ENCODE results near the gene SLC4A1AP. TPM values are rescaled to one million over a fixed set of nuclear protein-coding genes. Genes with fewer than 3 reads are reported as not detected.

The SLC4A1AP gene
- polyA plus RNA-seq, 1 donor from 2014 or later = 47.9 TPM

GRCh38 chr2:27708666-27709065, 45.0 kb downstream of the SLC4A1AP start:
- no peaks in the 10 kb centered on the region for H3K79me2 ChIP-seq (replicated peaks; ENCODE audit: insufficient read depth, low read length)
- H3F3A ChIP-seq (ENCODE audit: insufficient read depth, low read length, poor library complexity, severe bottlenecking) = no peaks in the 10 kb centered on the region
- no peak overlapping the region for H3K27ac ChIP-seq (ENCODE audit: low read length)
- no peak overlapping the region for H3K4me2 ChIP-seq (ENCODE audit: low read length)
- H3K9me2 ChIP-seq (ENCODE audit: insufficient read depth, low read length) = no peaks in the 10 kb centered on the region
- no peaks in the 10 kb centered on the region for H4K20me1 ChIP-seq (ENCODE audit: insufficient read depth)
- no peak overlapping the region for H3K4me3 ChIP-seq (ENCODE audit: low read length)
- no peak for TF ChIP-seq TAF1 (IDR thresholded peaks at IDR 0.05; ENCODE audit: low read depth)
- H3K36me3 ChIP-seq (ENCODE audit: insufficient read depth, low read length) = no peaks in the 10 kb centered on the region
- no peaks in the 10 kb centered on the region for H3K9me3 ChIP-seq (ENCODE audit: low read length)
- H3K9ac ChIP-seq (ENCODE audit: low read length) = no peak overlapping the region
- no peaks in the 10 kb centered on the region for H3K27me3 ChIP-seq (ENCODE audit: insufficient read depth, low read depth, low read length)
- no peak overlapping the region for H2AFZ ChIP-seq (ENCODE audit: low read depth, low read length)

DNA sequence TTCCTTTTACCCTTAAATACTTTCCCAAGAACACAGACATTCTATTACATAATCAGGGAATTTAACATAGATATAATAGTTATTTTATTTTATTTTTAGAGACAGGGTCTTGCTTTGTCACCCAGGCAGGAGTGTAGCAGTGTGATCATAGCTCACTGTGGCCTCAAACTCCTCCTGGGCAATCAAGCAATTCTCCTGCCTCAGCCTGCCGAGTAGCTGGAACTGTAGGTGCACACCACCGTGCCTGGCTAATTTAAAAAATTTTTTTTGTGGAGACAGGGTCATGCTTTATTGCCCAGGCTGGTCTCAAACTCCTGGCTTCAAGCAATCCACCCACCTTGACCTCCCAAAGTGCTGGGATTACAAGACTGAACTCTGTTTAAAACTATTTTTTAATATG, 45.6 kb downstream of the SLC4A1AP start:
- H3K4me2 ChIP-seq (ENCODE audit: low read length) = no peak overlapping the region
- H3K9ac ChIP-seq (ENCODE audit: low read length) = no peak overlapping the region
- H3K9me2 ChIP-seq (ENCODE audit: insufficient read depth, low read length) = no peaks in the 10 kb centered on the region
- H3K27ac ChIP-seq (ENCODE audit: low read length) = no peak overlapping the region
- no peak for TF ChIP-seq POLR2AphosphoS5 (IDR thresholded peaks at IDR 0.05)
- no peak for TF ChIP-seq TAF1 (IDR thresholded peaks at IDR 0.05; ENCODE audit: low read depth)
- no peak for TF ChIP-seq RAD21 (conservative IDR thresholded peaks at IDR 0.05)
- no peaks in the 10 kb centered on the region for H4K20me1 ChIP-seq (ENCODE audit: insufficient read depth)
- no peaks in the 10 kb centered on the region for H3K27me3 ChIP-seq (ENCODE audit: insufficient read depth, low read depth, low read length)
- H3K36me3 ChIP-seq (ENCODE audit: insufficient read depth, low read length) = no peaks in the 10 kb centered on the region
- H3K9me3 ChIP-seq (ENCODE audit: low read length) = no peaks in the 10 kb centered on the region
- no peaks in the 10 kb centered on the region for H3F3A ChIP-seq (ENCODE audit: insufficient read depth, low read length, poor library complexity, severe bottlenecking)
- H2AFZ ChIP-seq (ENCODE audit: low read depth, low read length) = no peak overlapping the region
- H3K4me3 ChIP-seq (ENCODE audit: low read length) = no peak overlapping the region
- no peaks in the 10 kb centered on the region for H3K79me2 ChIP-seq (replicated peaks; ENCODE audit: insufficient read depth, low read length)

DNA sequence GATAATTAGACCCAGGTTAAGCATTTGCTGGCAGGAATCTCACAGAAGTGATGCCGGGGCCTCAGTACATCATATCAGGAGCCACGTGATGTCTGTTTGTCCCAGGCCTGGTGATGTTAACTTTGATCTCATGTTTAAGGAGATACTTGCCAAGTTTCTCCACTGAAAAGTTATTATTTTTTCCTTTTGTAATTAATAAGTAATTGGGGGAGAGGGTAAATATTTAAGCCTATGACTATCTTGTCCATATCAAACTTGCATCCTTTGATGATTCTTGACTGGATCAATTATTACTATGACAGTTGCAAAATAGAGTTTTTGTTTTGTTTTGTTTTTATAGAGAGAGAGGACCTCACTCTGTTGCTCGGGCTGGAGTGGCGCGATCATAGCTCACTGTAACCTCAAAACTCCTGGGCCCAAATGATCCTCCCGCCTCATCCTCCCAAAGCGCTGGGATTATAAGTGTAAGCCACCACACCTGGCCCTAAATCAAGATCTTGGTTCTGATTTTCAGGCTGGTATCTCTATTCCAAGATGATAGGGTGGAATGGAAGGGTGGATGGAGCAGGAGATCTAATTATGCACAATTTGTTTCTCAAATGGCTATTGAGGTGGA, 46.4 kb downstream of the SLC4A1AP start:
- H2AFZ ChIP-seq (ENCODE audit: low read depth, low read length) = no peak overlapping the region
- H3K9me2 ChIP-seq (ENCODE audit: insufficient read depth, low read length) = no peaks in the 10 kb centered on the region
- TF ChIP-seq, protein P1, sequence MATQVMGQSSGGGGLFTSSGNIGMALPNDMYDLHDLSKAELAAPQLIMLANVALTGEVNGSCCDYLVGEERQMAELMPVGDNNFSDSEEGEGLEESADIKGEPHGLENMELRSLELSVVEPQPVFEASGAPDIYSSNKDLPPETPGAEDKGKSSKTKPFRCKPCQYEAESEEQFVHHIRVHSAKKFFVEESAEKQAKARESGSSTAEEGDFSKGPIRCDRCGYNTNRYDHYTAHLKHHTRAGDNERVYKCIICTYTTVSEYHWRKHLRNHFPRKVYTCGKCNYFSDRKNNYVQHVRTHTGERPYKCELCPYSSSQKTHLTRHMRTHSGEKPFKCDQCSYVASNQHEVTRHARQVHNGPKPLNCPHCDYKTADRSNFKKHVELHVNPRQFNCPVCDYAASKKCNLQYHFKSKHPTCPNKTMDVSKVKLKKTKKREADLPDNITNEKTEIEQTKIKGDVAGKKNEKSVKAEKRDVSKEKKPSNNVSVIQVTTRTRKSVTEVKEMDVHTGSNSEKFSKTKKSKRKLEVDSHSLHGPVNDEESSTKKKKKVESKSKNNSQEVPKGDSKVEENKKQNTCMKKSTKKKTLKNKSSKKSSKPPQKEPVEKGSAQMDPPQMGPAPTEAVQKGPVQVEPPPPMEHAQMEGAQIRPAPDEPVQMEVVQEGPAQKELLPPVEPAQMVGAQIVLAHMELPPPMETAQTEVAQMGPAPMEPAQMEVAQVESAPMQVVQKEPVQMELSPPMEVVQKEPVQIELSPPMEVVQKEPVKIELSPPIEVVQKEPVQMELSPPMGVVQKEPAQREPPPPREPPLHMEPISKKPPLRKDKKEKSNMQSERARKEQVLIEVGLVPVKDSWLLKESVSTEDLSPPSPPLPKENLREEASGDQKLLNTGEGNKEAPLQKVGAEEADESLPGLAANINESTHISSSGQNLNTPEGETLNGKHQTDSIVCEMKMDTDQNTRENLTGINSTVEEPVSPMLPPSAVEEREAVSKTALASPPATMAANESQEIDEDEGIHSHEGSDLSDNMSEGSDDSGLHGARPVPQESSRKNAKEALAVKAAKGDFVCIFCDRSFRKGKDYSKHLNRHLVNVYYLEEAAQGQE (IDR thresholded peaks at IDR 0.05; ENCODE audit: borderline replicate concordance) = no peak
- TF ChIP-seq SMC3 (conservative IDR thresholded peaks at IDR 0.05; ENCODE audit: poor library complexity) (no peak), CTCF (IDR thresholded peaks at IDR 0.05; ENCODE audit: poor library complexity, severe bottlenecking) (no peak), EZH2 (IDR thresholded peaks at IDR 0.05; ENCODE audit: borderline replicate concordance, insufficient read depth, low read length, poor library complexity, severe bottlenecking) (no peak), POLR2AphosphoS5 (IDR thresholded peaks at IDR 0.05) (no peak)
- H3K27ac ChIP-seq (ENCODE audit: low read length) = no peak overlapping the region
- H3K4me2 ChIP-seq (ENCODE audit: low read length) = no peak overlapping the region
- H3F3A ChIP-seq (ENCODE audit: insufficient read depth, low read length, poor library complexity, severe bottlenecking) = no peaks in the 10 kb centered on the region
- H3K27me3 ChIP-seq (ENCODE audit: insufficient read depth, low read depth, low read length) = peaks cover 7% of the 10 kb centered on the region
- H3K9me3 ChIP-seq (ENCODE audit: low read length) = no peaks in the 10 kb centered on the region
- H3K4me3 ChIP-seq (ENCODE audit: low read length) = no peak overlapping the region
- H4K20me1 ChIP-seq (ENCODE audit: insufficient read depth) = no peaks in the 10 kb centered on the region
- H3K79me2 ChIP-seq (replicated peaks; ENCODE audit: insufficient read depth, low read length) = no peaks in the 10 kb centered on the region
- no peak overlapping the region for H3K9ac ChIP-seq (ENCODE audit: low read length)
- no peaks in the 10 kb centered on the region for H3K36me3 ChIP-seq (ENCODE audit: insufficient read depth, low read length)

Data from neural cell (in vitro differentiated cells).